Spleen (tissue), 11 donors: ENCODE data around the gene UFL1. TPM values are rescaled to one million over a fixed set of nuclear protein-coding genes. Genes with fewer than 3 reads are reported as not detected.

Source experiments
- DNase-seq: peaks from one replicate; pipeline ENCODE4 v3.0.0-alpha.2; 2020
- H3K27ac ChIP-seq, 8 donors: fragments of 200-600 bp; sonication (generic) in 7 of 8; 1 replicate in 4 of 8; 2 replicates in 4 of 8; pipeline versions ENCODE4 v1.5.0 to v1.8.0; 2016 to 2021; ENCODE audit warnings: inconsistent platforms in 4 of 8, mild to moderate bottlenecking in 4 of 8, moderate library complexity in 1 of 8
- H3K27me3 ChIP-seq, 7 donors: fragments of 200-600 bp; sonication (generic) in 6 of 7; replicated peaks in 1 of 7; 1 replicate in 4 of 7; 2 replicates in 3 of 7; pipeline versions ENCODE4 v1.5.0 to v1.8.0; 2016 to 2021; ENCODE audit warnings: inconsistent platforms in 3 of 7, mild to moderate bottlenecking in 1 of 7
- H3K36me3 ChIP-seq, 6 donors: fragments of 200-600 bp; sonication (generic) in 5 of 6; 1 replicate in 4 of 6; 2 replicates in 2 of 6; pipeline versions ENCODE4 v1.5.0 to v1.8.0; 2016 to 2021; ENCODE audit warnings: inconsistent platforms in 2 of 6
- H3K4me1 ChIP-seq, 6 donors: fragments of 200-600 bp; sonication (generic) in 5 of 6; 1 replicate in 3 of 6; 2 replicates in 3 of 6; pipeline versions ENCODE4 v1.5.0 to v1.8.0; 2016 to 2021; ENCODE audit warnings: inconsistent platforms in 3 of 6
- H3K4me3 ChIP-seq, 8 donors: fragments of 200-600 bp; sonication (generic) in 7 of 8; 1 replicate in 4 of 8; 2 replicates in 4 of 8; pipeline versions ENCODE4 v1.5.0 to v1.8.0; 2016 to 2021; ENCODE audit warnings: inconsistent platforms in 4 of 8, mild to moderate bottlenecking in 4 of 8, moderate library complexity in 2 of 8
- H3K9me3 ChIP-seq, 8 donors: fragments of 200-600 bp; sonication (generic) in 7 of 8; 1 replicate in 4 of 8; 2 replicates in 4 of 8; pipeline versions ENCODE4 v1.5.0 to v1.8.0; 2016 to 2021; ENCODE audit warnings: inconsistent platforms in 4 of 8
- POLR2A ChIP-seq, 3 donors: fragments of 450-650 bp; IDR thresholded peaks; one replicate each; pipeline ENCODE4 v1.5.1; 2017; ENCODE audit warnings: antibody characterized with exemption in 3 of 3, mild to moderate bottlenecking in 1 of 3
- POLR2AphosphoS5 ChIP-seq, 3 donors: sonication (generic); formaldehyde crosslinking; IDR thresholded peaks; one replicate each; pipeline ENCODE4 v1.5.1; 2017; ENCODE audit warnings: antibody characterized with exemption in 3 of 3
- WGBS, 5 donors: extraction: QIAGEN DNeasy Blood & Tissue Kit in 3 of 5; methylation state at CpG; one replicate each; pipeline versions ENCODE4 v1.1.5 to v1.1.7; 2013 to 2018; 5-methylcytosine and 5-hydroxymethylcytosine counted together
- intact Hi-C: fragments of 100-400 bp; cut with DNase I; formaldehyde crosslinking; loops from one replicate; pipeline ENCODE4 v1.15.0; 2023; ENCODE audit warnings: low total_unique reads
- polyA plus RNA-seq, 3 donors: library from polyadenylated mRNA; stranded (reverse); fragments of 200-250 nt; gene quantifications; one replicate each; pipeline ENCODE4 v1.2.1, GENCODE V29; 2013
- total RNA-seq, 7 donors: library from RNA; depleted of rRNA in 3 of 7; stranded (reverse); fragments of >200 nt in 3 of 7; fragmentation: NEBNext Ultra II Directional in 4 of 7; extraction: Animal tissue kit (Norgen Biotek cat#: 25700) in 4 of 7; gene quantifications; one replicate each; pipeline versions ENCODE4 v1.1.0 to v1.2.1, GENCODE V29; 2016 to 2021
- TF ChIP-seq, protein P1 (sequence below), 11 experiments: fragments of 200-600 bp in 7 of 11; fragments of 450-650 bp in 4 of 11; sonication (generic) in 4 of 11; IDR thresholded peaks in 8 of 11; conservative IDR thresholded peaks in 3 of 11; 1 replicate in 7 of 11; 2 replicates in 4 of 11; pipeline versions ENCODE4 v1.4.0 to v1.8.0; 2016 to 2021; ENCODE audit warnings: antibody characterized with exemption in 11 of 11, inconsistent platforms in 4 of 11, mild to moderate bottlenecking in 1 of 11
- donor health status: healthy with polysubstance abuse.
- donor health status: DM: no; HTN: no; CAD: no; lungs with moderate emphysema.
- donor health status: DM: no; HTN: no; CAD: no.
- donor health status: Bipolar disorder and iron deficiency.
- donor health status: healthy.
- donor health status: DM: no; HTN: no; CAD: no.
- donor health status: DM: yes; HTN: yes; CAD: no.

Gene UFL1
- total and polyA plus RNA-seq, 10 donors: 9.5 to 29.6 (median 21.1) TPM

DNA sequence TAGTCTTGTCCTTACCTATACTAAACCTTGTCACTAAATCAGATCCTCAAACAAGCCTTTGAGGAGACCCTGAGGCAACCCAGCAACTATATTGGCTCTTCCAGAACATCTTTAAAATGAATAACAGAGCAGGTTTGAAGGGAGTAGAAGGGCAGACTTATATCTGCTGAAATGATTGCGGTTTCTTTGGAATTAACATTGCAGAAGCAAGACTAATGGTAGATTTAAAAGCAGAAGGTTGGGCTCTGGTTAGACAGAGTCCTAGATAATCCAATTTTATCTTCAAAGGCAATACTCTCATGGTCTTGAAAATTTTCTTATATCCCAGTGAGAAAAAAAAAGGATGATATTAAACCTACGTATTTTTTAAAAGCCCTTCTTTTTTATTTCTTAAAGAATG, 60.4 kb downstream of the UFL1 start:
- Histone ChIP-seq H3K27ac (no peak overlapping the region), H3K36me3 (no peaks in the 10 kb centered on the region), H3K9me3 (no peaks in the 10 kb centered on the region), H3K4me1 (no peaks in the 10 kb centered on the region), H3K4me3 (no peak overlapping the region), H3K27me3 (peaks cover 0 to 4% (median 0%) of the 10 kb centered on the region in 7 donors)
- 81 to 92% (median 89%) methylated on average over 2 of the region's 2 CpGs for WGBS, 5 donors
- TF ChIP-seq, protein P1, sequence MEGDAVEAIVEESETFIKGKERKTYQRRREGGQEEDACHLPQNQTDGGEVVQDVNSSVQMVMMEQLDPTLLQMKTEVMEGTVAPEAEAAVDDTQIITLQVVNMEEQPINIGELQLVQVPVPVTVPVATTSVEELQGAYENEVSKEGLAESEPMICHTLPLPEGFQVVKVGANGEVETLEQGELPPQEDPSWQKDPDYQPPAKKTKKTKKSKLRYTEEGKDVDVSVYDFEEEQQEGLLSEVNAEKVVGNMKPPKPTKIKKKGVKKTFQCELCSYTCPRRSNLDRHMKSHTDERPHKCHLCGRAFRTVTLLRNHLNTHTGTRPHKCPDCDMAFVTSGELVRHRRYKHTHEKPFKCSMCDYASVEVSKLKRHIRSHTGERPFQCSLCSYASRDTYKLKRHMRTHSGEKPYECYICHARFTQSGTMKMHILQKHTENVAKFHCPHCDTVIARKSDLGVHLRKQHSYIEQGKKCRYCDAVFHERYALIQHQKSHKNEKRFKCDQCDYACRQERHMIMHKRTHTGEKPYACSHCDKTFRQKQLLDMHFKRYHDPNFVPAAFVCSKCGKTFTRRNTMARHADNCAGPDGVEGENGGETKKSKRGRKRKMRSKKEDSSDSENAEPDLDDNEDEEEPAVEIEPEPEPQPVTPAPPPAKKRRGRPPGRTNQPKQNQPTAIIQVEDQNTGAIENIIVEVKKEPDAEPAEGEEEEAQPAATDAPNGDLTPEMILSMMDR (IDR thresholded peaks at IDR 0.05 in 8 of 11, conservative IDR thresholded peaks at IDR 0.05 in 3 of 11): no peak
- no peak for TF ChIP-seq POLR2AphosphoS5 (IDR thresholded peaks at IDR 0.05)
- TF ChIP-seq POLR2A (IDR thresholded peaks at IDR 0.05): no peak
- no peak for DNase-seq
- intact Hi-C loops: no loop called here

DNA sequence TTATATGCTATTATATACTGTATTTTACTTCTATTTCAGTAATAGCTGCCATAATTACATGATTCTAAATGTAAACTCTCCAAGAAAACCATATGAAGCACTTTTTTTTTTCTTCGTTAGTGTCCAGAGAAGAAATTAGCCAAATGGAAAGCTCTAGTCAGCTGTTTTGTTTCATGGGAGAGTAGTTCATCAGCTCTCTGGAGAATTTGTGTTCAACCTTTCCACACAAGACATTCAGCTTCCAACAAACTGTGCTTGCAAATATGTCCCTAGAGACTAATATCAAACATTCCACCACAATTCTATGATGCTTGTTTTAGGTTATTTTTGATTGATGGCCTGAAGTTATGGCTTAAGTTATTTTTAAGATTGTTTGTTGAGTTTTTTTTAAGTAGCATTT, 60.8 kb downstream of the UFL1 start:
- no peak for DNase-seq
- no peaks in the 10 kb centered on the region for H3K4me1 ChIP-seq

DNA sequence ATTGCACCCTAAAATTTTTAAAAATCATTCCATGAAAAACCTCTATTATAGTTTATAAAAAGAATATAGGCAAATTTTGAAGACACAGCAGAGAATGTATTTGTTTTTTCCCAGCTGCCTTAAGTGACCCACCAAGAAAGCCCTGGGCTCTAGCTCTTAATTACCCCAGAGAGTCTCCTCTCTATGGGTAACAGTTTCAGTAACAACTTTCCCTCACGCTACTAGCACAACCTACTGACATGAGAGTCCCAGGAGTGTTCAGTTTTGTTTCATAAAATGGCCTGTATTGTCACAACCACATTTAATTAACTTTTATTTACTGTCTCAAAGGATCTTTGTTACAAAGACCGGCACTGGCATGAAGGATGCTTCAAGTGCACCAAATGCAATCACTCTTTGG, 82.8 kb downstream of the UFL1 start:
- intact Hi-C loops: no loop called here
- H3K27ac ChIP-seq: no peak overlapping the region
- TF ChIP-seq, protein P1 (IDR thresholded peaks at IDR 0.05 in 8 of 11, conservative IDR thresholded peaks at IDR 0.05 in 3 of 11): no peak
- no peak for TF ChIP-seq POLR2AphosphoS5 (IDR thresholded peaks at IDR 0.05)
- no peak for TF ChIP-seq POLR2A (IDR thresholded peaks at IDR 0.05)
- H3K4me3 ChIP-seq: no peak overlapping the region
- H3K36me3 ChIP-seq: no peaks in the 10 kb centered on the region
- 78 to 88% (median 81%) methylated on average over 2 of the region's 2 CpGs for WGBS, 5 donors
- H3K27me3 ChIP-seq: no peaks in the 10 kb centered on the region
- no peaks in the 10 kb centered on the region for H3K4me1 ChIP-seq
- H3K9me3 ChIP-seq: no peaks in the 10 kb centered on the region
- DNase-seq: no peak

More for the DNA sequence above, 60.8 kb downstream of the UFL1 start:
- 72 to 93% (median 86%) methylated on average over 1 of the region's 1 CpG for WGBS, 5 donors
- Histone ChIP-seq H3K9me3 (no peaks in the 10 kb centered on the region), H3K27ac (no peak overlapping the region), H3K4me3 (no peak overlapping the region), H3K36me3 (no peaks in the 10 kb centered on the region), H3K27me3 (peaks cover 0 to 4% (median 0%) of the 10 kb centered on the region in 7 donors)
- TF ChIP-seq POLR2A (IDR thresholded peaks at IDR 0.05) (no peak), POLR2AphosphoS5 (IDR thresholded peaks at IDR 0.05) (no peak)
- TF ChIP-seq, protein P1 (IDR thresholded peaks at IDR 0.05 in 8 of 11, conservative IDR thresholded peaks at IDR 0.05 in 3 of 11): no peak
- intact Hi-C loops: no loop called here

Other genes starting within 250 kb of the UFL1 start
- gene FHL5, start 41.3 kb downstream of the UFL1 start, total RNA-seq: 1 to 10 TPM; 1.6 to 9.6 (median 3.4) TPM
- 1 to 10 TPM; 1.9 to 2.8 (median 2.7) TPM for gene FHL5, start 41.3 kb downstream of the UFL1 start, polyA plus RNA-seq